ENCODE data around the gene NEK8.

The NEK8 gene

DNA sequence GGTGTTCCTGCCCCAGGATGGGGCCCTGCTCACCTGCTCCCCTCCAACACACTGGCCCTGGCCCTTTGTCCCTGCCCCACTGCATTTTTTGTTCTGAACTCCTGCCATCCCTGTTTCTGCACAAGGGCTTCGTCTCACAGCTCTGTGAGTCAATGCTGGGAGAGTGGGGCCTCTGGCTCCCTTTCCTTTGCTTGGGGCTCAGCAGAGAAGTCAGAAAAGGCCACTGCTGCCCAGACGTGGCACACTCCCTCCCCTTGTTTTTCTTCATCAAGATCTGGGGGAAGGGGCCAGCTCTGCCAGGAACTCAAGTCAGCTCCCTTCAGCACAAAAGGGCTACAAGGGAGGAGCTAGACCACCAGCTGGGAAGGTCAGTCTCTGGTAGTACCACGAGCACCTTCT lies 25.8 kb upstream of the NEK8 start:
- Histone ChIP-seq H2AFZ (ENCODE audit: low read depth, low read length) (no peak overlapping the region), H3K9me3 (ENCODE audit: low read length) (no peaks in the 10 kb centered on the region), H3K27me3 (ENCODE audit: insufficient read depth, low read length) (no peaks in the 10 kb centered on the region), H3K36me3 (ENCODE audit: insufficient read depth, low read length) (peaks cover 64% of the 10 kb centered on the region), H3K4me3 (ENCODE audit: low read length) (no peak overlapping the region), H3K4me1 (ENCODE audit: insufficient read depth, low read length) (peaks cover 19% of the 10 kb centered on the region)

DNA sequence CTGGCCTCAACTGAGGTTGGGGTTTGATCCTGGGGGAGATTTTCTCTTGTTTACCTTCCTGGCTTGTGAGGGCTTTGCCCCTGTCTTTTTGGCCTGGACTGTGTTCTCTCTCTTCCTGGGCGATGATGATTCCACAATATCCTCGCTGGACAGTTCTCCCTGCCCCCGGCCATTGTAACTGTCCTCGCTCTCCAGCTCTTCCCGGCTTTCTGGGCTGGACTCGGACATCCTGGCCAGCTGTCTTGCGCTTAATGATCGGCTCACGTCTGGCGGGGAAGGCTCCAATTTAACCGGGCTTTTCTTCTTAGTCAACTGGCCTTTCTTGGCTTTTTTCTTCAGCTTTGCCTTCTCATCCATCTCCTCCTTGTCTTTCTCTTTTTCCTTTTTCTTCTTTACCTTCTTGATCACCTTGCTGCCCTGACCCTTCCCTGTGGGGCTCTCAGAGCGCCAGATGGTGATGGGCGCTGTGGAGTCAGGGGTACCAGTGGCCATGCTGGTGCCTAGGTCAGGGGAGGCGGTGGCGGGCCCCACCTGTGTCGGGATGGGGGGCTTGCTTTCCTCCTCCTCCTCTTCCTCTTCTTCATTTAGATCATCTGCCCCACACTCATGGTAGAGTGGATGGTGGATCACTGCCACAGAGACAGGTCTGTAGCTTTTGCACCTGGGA lies 24.9 kb upstream of the NEK8 start:
- Histone ChIP-seq H3K4me1 (ENCODE audit: insufficient read depth, low read length) (peaks cover 19% of the 10 kb centered on the region), H3K9me3 (ENCODE audit: low read length) (no peaks in the 10 kb centered on the region), H2AFZ (ENCODE audit: low read depth, low read length) (no peak overlapping the region), H3K4me3 (ENCODE audit: low read length) (no peak overlapping the region), H3K36me3 (ENCODE audit: insufficient read depth, low read length) (peaks cover 54% of the 10 kb centered on the region), H3K27me3 (ENCODE audit: insufficient read depth, low read length) (no peaks in the 10 kb centered on the region)

DNA sequence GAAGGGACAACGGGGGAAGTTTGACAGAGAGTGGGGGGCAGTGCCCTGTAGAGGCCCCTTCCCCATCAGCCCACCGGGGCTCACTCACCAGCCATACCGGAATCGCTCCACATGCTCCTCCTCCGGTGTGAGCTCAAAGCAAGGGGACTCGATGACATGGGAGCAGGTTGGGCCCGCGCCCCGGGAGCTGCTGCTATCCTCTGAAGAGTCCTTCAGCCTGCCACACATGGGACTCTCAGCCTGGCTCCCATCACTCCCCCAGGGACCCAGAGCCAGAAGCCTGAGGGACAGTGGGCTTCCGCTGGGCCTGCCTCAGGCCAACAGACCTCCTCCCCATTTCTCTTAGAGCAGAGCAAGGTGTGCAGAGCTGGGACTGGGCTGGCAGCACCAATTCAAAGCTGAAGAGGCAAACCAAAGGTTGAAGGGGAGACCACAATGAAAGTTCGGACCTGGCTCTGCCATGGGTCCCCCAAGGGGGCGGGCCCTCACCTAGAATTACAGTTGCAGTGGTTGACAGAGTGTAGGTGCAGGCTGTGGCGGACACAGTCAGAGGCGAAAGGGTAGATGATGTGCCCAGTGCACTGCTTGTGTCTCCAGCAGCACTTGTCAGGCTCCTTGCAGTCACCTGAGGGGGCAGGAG lies 24.2 kb upstream of the NEK8 start:
- Histone ChIP-seq H3K27me3 (ENCODE audit: insufficient read depth, low read length) (no peaks in the 10 kb centered on the region), H3K36me3 (ENCODE audit: insufficient read depth, low read length) (peaks cover 48% of the 10 kb centered on the region), H3K9me3 (ENCODE audit: low read length) (no peaks in the 10 kb centered on the region), H3K4me3 (ENCODE audit: low read length) (no peak overlapping the region), H3K4me1 (ENCODE audit: insufficient read depth, low read length) (peaks cover 19% of the 10 kb centered on the region), H2AFZ (ENCODE audit: low read depth, low read length) (no peak overlapping the region)

DNA sequence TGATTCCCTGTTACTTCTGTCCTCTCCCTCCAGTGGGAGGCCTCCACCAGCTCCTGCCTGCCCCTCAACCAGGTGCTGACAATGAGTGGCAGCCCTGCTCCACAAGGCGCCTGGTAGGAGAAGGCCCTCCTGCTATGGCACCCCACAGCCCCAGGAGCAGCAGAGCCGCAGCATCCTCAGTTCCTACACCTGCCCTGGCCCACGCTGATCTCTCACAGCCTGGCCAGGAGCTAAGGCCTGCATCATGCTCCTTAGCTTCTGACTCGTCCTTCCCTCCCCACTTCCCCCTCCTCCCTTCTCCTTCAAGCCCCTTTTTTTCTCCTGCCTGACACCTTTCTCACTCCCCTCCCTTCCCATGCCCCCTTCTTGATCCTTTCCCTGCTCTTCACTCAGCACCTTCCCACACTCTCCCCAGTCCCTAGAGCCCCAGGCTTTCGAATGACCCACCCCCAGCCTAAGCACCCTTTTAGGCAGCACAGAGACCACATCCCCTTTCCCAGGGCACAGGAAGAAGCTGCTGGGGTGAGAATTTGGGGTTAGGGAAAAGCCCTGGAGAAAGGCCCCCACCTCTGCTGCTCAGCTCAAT lies 23.4 kb upstream of the NEK8 start:
- no peak overlapping the region for H2AFZ ChIP-seq (ENCODE audit: low read depth, low read length)
- no peaks in the 10 kb centered on the region for H3K27me3 ChIP-seq (ENCODE audit: insufficient read depth, low read length)
- H3K4me3 ChIP-seq (ENCODE audit: low read length), result no peak overlapping the region
- peaks cover 40% of the 10 kb centered on the region for H3K36me3 ChIP-seq (ENCODE audit: insufficient read depth, low read length)
- no peaks in the 10 kb centered on the region for H3K9me3 ChIP-seq (ENCODE audit: low read length)
- H3K4me1 ChIP-seq (ENCODE audit: insufficient read depth, low read length), result peaks cover 19% of the 10 kb centered on the region

DNA sequence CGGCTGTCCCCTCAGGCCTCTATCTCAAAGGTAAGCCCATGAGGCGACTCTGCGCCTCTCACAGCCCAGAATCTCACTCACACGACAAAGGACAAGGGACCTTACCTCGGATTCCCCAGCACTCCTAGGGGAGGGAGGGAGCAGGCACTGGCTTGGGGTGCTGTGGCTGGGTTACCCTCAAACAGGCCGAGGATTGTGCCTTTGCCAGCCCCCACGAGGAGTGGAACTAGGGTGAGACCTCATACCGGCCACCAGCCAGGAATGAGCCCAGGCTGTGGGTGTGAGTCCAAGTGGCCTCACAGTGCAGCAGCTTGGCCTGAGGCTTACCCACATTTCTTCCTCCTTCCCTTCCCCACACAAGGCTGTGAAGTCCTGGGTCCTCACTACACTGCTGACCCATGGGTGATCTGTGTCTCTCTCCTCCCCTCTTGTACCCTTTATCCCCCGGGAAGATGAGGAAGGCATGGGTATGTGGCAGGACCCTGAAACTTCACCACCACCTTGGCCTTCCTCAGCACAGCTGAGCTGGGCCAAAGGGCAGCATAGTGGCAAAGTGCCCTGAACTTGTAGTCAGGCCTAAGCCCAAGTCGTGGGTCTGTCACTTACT lies 22.8 kb upstream of the NEK8 start:
- no peak overlapping the region for H3K4me3 ChIP-seq (ENCODE audit: low read length)
- H3K4me1 ChIP-seq (ENCODE audit: insufficient read depth, low read length), result peaks cover 19% of the 10 kb centered on the region
- no peaks in the 10 kb centered on the region for H3K9me3 ChIP-seq (ENCODE audit: low read length)
- no peak overlapping the region for H2AFZ ChIP-seq (ENCODE audit: low read depth, low read length)
- H3K36me3 ChIP-seq (ENCODE audit: insufficient read depth, low read length), result peaks cover 33% of the 10 kb centered on the region
- no peaks in the 10 kb centered on the region for H3K27me3 ChIP-seq (ENCODE audit: insufficient read depth, low read length)

DNA sequence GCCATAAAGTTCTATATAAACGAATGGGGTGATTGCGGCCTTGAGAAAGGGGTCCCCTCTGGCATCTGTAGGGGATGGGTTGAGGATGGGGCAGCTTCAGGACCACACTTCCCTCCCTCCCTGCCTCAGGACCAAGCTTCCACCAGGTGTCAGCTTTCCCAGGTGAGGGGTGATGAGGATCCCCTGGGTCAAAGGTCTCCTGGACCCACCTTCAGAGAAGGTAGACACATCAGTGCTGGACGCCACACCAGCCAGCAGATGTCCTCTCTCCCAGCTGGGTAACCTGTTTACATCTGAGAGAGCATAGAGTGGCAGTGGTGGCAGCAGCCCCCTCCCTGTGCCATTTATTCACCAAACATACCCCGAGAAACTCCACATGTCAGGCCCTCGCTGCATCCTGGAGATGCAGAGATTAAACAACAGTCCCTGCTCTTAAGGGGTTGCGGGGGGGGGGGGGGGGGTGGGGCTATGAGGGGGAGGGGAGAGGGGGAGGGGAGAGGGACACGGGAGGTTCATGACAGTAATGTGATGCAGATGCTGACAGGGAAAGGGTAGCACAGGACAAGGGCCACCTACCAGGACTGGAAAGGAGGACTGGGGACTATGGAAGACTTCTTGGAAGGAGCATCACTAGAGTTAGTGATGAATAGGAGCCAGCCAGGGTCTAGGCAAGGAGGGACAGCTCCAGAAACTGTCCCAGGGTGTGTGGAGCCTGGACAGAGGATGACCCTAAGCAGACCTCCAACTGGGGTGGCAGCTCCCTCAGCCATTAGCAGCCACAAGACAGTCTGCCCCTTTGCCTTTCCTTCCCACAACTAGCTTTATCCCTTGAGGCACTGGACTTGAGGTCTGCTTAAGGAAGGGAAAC lies 21.9 kb upstream of the NEK8 start:
- Histone ChIP-seq H3K4me1 (ENCODE audit: insufficient read depth, low read length) (peaks cover 16% of the 10 kb centered on the region), H3K9me3 (ENCODE audit: low read length) (no peaks in the 10 kb centered on the region), H3K27me3 (ENCODE audit: insufficient read depth, low read length) (no peaks in the 10 kb centered on the region), H3K36me3 (ENCODE audit: insufficient read depth, low read length) (peaks cover 24% of the 10 kb centered on the region), H2AFZ (ENCODE audit: low read depth, low read length) (no peak overlapping the region), H3K4me3 (ENCODE audit: low read length) (no peak overlapping the region)

DNA sequence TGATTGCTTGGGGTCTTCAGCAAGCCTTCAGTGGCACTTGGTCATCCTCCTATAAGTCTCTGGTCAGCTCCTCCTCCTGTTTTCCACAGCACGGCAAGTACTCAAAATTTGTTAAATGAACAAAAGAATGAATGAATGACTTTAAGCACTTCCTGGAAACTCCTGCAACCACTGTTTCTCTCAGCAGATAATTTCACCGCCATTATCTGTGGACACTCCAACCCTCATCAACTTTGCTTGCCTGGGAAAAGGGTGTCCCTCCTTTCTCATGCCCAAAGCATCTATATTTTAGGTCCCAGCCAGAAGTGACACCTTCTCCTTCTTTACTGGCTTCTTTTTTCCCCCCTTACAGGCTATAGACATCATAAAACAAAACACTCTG lies 21.3 kb upstream of the NEK8 start:
- Histone ChIP-seq H2AFZ (ENCODE audit: low read depth, low read length) (no peak overlapping the region), H3K4me1 (ENCODE audit: insufficient read depth, low read length) (peaks cover 10% of the 10 kb centered on the region), H3K9me3 (ENCODE audit: low read length) (no peaks in the 10 kb centered on the region), H3K36me3 (ENCODE audit: insufficient read depth, low read length) (peaks cover 18% of the 10 kb centered on the region), H3K27me3 (ENCODE audit: insufficient read depth, low read length) (no peaks in the 10 kb centered on the region), H3K4me3 (ENCODE audit: low read length) (no peak overlapping the region)

DNA sequence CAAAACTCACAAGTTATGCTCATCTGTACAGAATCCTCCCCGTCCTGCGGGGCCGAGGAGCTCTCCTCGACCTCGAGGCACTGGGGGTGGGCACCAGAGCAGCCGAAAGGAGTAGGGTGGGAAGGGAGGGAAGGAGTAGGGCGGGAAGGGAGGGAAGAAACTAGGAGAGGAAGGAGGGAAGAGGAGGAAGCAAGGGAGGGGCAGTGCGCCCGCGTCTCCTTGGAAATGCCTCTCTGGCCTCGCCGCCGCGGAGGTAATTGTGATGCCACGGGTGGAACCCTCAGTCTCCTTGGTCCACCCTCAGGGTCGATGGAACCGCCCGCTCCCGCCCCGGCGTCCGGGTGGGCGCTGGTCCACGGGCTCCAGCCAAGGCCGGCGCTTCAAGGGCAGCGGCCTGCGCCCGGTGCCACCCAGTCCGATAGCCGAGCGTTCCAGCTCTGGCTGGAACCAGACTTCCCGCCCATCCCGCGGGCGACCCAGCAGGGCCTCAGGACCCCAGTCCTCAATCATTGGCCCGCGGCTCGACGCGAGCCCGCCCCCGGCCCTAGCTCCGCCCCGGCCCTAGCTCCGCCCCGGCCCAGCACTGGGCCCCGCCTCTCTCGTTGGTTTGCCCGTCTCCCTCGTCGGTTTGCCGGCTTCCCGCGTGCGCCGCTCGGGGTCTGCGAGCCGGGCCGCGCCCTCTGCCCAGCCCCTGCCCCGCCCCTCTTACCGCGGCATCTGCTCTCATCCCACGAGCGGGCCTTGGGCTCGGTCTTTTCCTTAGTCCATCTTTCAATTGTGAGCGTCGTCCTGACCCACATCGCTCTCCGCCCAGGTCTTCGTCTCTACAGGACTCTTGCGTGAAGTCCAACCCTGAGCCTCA lies 17.5 kb upstream of the NEK8 start:
- Histone ChIP-seq H3K36me3 (ENCODE audit: insufficient read depth, low read length) (peaks cover 31% of the 10 kb centered on the region), H3K9me3 (ENCODE audit: low read length) (no peaks in the 10 kb centered on the region), H2AFZ (ENCODE audit: low read depth, low read length) (no peak overlapping the region), H3K4me1 (ENCODE audit: insufficient read depth, low read length) (peaks cover 5% of the 10 kb centered on the region), H3K27me3 (ENCODE audit: insufficient read depth, low read length) (no peaks in the 10 kb centered on the region), H3K4me3 (ENCODE audit: low read length) (peak overlapping the region; percentile 53)

DNA sequence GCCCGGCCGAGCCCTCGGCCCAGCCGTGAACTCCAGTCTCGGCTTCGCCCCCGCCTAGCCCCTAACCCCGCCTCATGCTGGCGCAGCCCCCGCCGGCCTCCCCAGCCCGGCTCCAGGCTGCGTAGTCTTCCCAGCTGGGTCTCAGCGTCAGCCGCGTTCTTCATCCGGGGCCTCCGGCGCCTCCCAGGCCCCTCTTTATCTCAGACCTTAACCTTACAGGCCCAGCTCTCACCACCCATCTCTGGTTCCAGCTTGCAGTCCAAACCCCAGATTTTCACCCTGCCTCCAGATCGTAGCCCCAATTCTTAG lies 16.9 kb upstream of the NEK8 start, which contains the start of gene PROCA1:
TSS of gene PROCA1 (minus strand) at position 166 of the 309 bp plus-strand sequence. CDS start 228 bp downstream, outside the sequence.
- Histone ChIP-seq H2AFZ (ENCODE audit: low read depth, low read length) (no peak within 1 kb of the TSS), H3K4me3 (ENCODE audit: low read length) (peak within 1 kb of the TSS; percentile 53), H3K9me3 (ENCODE audit: low read length) (no peaks in the 10 kb centered on the region), H3K27me3 (ENCODE audit: insufficient read depth, low read length) (no peaks in the 10 kb centered on the region), H3K4me1 (ENCODE audit: insufficient read depth, low read length) (peaks cover 11% of the 10 kb centered on the region), H3K36me3 (ENCODE audit: insufficient read depth, low read length) (peaks cover 31% of the 10 kb centered on the region)

DNA sequence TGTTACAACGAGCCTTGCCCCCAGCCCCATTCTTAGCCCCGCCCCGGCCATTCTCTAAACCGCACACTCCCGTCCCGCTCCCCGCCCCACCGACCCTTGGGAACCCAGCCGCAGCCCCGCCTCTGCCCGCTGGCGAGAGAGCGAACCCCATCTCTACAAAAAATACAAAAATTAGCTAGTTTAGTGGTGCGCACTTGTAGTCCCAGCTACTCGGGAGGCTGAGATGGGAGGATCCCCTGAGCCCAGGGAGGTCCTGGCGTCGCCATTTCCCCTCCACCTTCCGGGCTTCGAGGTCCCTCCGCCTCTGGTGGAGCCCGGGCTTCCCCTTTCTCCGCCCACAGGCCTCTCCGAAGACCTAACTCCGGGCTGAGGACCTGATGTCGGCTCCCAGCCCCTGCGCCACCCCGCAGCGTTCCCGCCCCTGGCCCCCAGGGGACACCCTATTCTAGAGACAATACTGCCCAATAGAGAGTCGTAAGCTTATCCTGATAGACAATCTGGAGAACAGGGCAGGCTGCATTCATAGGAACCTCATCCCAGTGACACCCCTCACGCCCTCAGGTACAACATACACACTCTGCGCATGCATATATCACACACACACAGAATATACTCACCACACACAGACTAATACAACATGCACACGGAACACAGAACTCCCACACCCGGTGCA lies 16.4 kb upstream of the NEK8 start:
- peaks cover 31% of the 10 kb centered on the region for H3K36me3 ChIP-seq (ENCODE audit: insufficient read depth, low read length)
- H3K4me1 ChIP-seq (ENCODE audit: insufficient read depth, low read length), result peaks cover 14% of the 10 kb centered on the region
- no peak overlapping the region for H2AFZ ChIP-seq (ENCODE audit: low read depth, low read length)
- no peaks in the 10 kb centered on the region for H3K27me3 ChIP-seq (ENCODE audit: insufficient read depth, low read length)
- no peak overlapping the region for H3K4me3 ChIP-seq (ENCODE audit: low read length)
- no peaks in the 10 kb centered on the region for H3K9me3 ChIP-seq (ENCODE audit: low read length)

DNA sequence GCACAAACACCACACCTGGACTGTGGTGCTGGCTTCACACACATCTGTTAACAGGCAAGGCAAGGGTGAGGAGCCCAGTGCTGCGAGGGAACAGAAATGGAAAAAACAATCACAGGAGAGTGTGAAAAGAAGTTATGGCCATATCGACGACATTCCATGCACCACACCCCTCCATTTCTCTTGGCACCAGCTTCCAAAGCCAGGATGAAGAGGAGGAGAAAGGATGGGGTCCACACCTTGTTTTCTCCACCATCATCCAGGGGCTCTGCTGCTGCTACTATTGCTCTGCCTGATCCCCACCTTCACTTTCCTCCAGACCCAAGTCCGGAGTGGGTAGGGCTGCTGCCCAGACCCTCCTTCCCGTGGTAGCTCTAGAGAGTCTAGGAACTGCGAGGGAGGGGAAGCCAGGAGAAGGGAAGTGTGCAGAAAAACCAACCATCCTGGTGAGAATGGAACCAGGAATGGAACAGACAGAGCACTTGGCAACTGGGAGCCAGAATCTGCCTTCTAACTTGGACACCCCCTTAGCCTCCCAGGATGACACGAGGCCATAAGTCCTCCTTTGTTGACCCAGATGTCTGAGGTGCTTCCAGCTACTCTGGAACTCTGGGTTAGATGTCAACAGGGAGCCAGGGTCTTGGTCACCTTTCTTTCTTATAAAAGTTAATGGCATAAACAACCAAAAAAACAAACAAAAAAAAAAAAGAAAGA lies 15.7 kb upstream of the NEK8 start:
- H3K4me3 ChIP-seq (ENCODE audit: low read length), result no peak overlapping the region
- no peaks in the 10 kb centered on the region for H3K9me3 ChIP-seq (ENCODE audit: low read length)
- peaks cover 31% of the 10 kb centered on the region for H3K36me3 ChIP-seq (ENCODE audit: insufficient read depth, low read length)
- no peak overlapping the region for H2AFZ ChIP-seq (ENCODE audit: low read depth, low read length)
- H3K4me1 ChIP-seq (ENCODE audit: insufficient read depth, low read length), result peaks cover 14% of the 10 kb centered on the region
- H3K27me3 ChIP-seq (ENCODE audit: insufficient read depth, low read length), result no peaks in the 10 kb centered on the region

Measured in neuron (in vitro differentiated cells).